HG03039 (cell line): Measurements from ENCODE around the gene PTCD1.
"Not testable (repeated sequence)": the region's sequence is repeated elsewhere in the genome, so short reads cannot be mapped to it uniquely, and the experiment has no call there.

Source experiments
- ATAC-seq: cut with Tn5 transposase; IDR thresholded peaks from one replicate; pipeline ENCODE4 v1.9.1; 2021; ENCODE audit warnings: mild to moderate bottlenecking, moderate library complexity; ENCODE audit not compliant: unreplicated experiment

Gene PTCD1

GRCh38 chr7:99449326-99449725, 10.7 kb upstream of the PTCD1 start:
- ATAC-seq, result no peak

GRCh38 chr7:99448855-99449254, 10.3 kb upstream of the PTCD1 start:
- no peak for ATAC-seq

- ATAC-seq, result no peak
Measured at GRCh38 chr7:99447943-99448342, 9.3 kb upstream of the PTCD1 start.

GRCh38 chr7:99446096-99446495, 7.5 kb upstream of the PTCD1 start:
- ATAC-seq, result no peak

GRCh38 chr7:99440195-99440594, 1.6 kb upstream of the PTCD1 start:
- ATAC-seq, result no peak

GRCh38 chr7:99437946-99438572, 539 bp downstream of the PTCD1 start:
- no peak for ATAC-seq

GRCh38 chr7:99433158-99433557, 5.4 kb downstream of the PTCD1 start:
- ATAC-seq, result no peak

- ATAC-seq, result not testable (repeated sequence)
Measured at GRCh38 chr7:99431756-99432540, 6.7 kb downstream of the PTCD1 start.

- ATAC-seq, result no peak
Measured at GRCh38 chr7:99429756-99430155, 8.8 kb downstream of the PTCD1 start.

GRCh38 chr7:99428972-99429566, 9.5 kb downstream of the PTCD1 start:
- no peak for ATAC-seq

GRCh38 chr7:99424932-99425730, 13.5 kb downstream of the PTCD1 start:
- ATAC-seq, result no peak

- no peak for ATAC-seq
Measured at GRCh38 chr7:99422625-99423024, 16.0 kb downstream of the PTCD1 start.

GRCh38 chr7:99422186-99422585, 16.4 kb downstream of the PTCD1 start:
- ATAC-seq, result no peak

- no peak for ATAC-seq
Measured at GRCh38 chr7:99420986-99421385, 17.6 kb downstream of the PTCD1 start.

GRCh38 chr7:99420213-99420612, 18.4 kb downstream of the PTCD1 start:
- no peak for ATAC-seq

GRCh38 chr7:99419323-99420021, 19.1 kb downstream of the PTCD1 start:
- no peak for ATAC-seq

GRCh38 chr7:99418260-99418659, 20.3 kb downstream of the PTCD1 start:
- no peak for ATAC-seq

GRCh38 chr7:99415513-99416127, 23.0 kb downstream of the PTCD1 start:
- ATAC-seq, result not testable (repeated sequence)

- ATAC-seq, result no peak
Measured at GRCh38 chr7:99410635-99411034, 28.0 kb downstream of the PTCD1 start.

- no peak for ATAC-seq
Measured at GRCh38 chr7:99409806-99410205, 28.8 kb downstream of the PTCD1 start.
